ENCODE results near the gene ZNF184. TPM values are rescaled to one million over a fixed set of nuclear protein-coding genes. Genes with fewer than 3 reads are reported as not detected.

Gene ZNF184
- total and polyA plus RNA-seq, 9 of the 15 experiments (the other 6 are each of a cell fraction or from before 2014, with no cell fraction given): 7.6 to 22.2 (median 12.8) TPM

GRCh38 chr6:27495386-27496135 lies 22.7 kb upstream of the ZNF184 start (continued):
- TF ChIP-seq CHD7 (IDR thresholded peaks at IDR 0.05; ENCODE audit: low read depth, low read length) (no peak), ZBTB7A (IDR thresholded peaks at IDR 0.05; ENCODE audit: borderline replicate concordance, control insufficient read depth, low read depth, low read length) (peak; percentile 68), MLLT1 (IDR thresholded peaks at IDR 0.05) (no peak), MITF (IDR thresholded peaks at IDR 0.05) (no peak), ZEB2 (IDR thresholded peaks at IDR 0.05) (peak; percentile 35; the same call in 1 of the 2 replicates), MEIS2 (IDR thresholded peaks at IDR 0.05; ENCODE audit: partially characterized antibody) (peak; percentile 94), TRIM24 (IDR thresholded peaks at IDR 0.05) (peak in 1 of 2 experiments; percentile 76; a peak in 2 of 4 replicates), PKNOX1 (IDR thresholded peaks at IDR 0.05) (peak; percentile 89), NCOA1 (IDR thresholded peaks at IDR 0.05; ENCODE audit: low read depth) (peak; percentile 91), RB1 (IDR thresholded peaks at IDR 0.05; ENCODE audit: low read depth) (peak; percentile 83), SAFB (IDR thresholded peaks at IDR 0.05; ENCODE audit: borderline replicate concordance, low read depth, low read length) (no peak), ARHGAP35 (IDR thresholded peaks at IDR 0.05; ENCODE audit: partially characterized antibody) (no peak), TEAD1 (CRISPR knock-in tag; IDR thresholded peaks at IDR 0.05) (peak in 1 of 2 experiments; percentile 40; a peak in 1 of 4 replicates)

Measured in K562 (cell line).